Activated CD4-positive, alpha-beta T cell treated with anti-CD3 and anti-CD28 coated beads for 24 hours (primary cell): ENCODE measurements around the gene DMTF1.
"Not testable (repeated sequence)": the region's sequence is repeated elsewhere in the genome, so short reads cannot be mapped to it uniquely, and the experiment has no call there.

ENCODE experiments used
- DNase-seq, 2 donors: peaks; one replicate each; pipeline ENCODE4 v3.0.0-alpha.2; 2020; ENCODE audit warnings: low read depth in 2 of 2

Gene DMTF1

DNA sequence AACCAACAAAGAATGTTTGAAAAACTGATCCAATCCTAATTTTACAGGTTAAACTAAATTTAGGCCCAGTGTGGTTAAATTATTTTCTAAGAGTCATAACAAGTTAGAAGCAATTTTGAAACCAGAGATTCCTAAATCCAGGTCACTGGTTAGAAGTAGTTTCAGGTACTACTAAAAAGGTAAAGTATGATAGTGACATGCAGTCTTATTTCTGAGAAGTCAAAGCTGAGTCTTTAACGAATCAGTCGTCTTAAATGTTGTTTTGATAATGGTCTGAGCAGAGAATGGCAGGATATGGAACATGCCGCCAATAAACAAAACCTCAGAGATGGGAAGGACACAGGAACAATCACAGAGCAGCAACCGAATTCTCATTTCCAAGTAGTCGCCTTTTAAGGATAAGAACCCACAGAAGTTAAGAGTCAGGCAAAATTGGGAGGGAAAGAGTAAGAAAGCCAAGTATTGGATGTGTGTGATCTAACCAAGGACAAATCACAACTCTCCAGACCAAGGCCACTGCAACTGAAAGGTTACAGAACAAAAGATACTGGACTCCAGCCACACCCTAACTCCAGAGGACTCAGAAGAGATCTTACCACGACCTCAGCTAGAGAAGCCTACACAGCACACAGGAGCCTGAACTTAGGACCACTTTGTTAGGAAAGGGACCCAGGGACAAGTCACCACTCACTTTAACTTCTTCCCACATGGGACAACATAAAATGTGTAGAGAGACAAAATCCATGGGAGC is 47.6 kb downstream of the DMTF1 start:
- no peak for DNase-seq

DNA sequence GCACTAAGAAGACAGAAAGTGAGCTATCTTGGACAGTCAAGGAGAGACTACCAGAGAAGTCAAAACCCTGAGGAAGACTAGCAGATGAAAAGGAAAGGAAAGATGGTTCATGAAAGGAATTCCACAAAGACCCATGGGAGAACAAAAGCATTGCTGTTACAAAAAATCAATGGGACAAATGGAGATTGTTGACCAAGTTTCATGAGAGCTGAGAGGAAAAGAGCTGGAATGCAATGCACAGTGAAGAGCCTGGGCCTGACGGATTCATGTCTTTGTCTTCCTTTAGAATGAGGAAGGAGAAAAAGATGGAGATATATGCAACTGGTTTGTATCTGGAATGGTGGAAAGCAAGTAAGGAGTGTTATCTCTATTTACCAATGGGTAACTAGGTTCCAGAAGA is 50.0 kb downstream of the DMTF1 start:
- DNase-seq, result no peak

- no peak for DNase-seq
Observed at GRCh38 chr7:87202705-87203104, 50.5 kb downstream of the DMTF1 start.

DNA sequence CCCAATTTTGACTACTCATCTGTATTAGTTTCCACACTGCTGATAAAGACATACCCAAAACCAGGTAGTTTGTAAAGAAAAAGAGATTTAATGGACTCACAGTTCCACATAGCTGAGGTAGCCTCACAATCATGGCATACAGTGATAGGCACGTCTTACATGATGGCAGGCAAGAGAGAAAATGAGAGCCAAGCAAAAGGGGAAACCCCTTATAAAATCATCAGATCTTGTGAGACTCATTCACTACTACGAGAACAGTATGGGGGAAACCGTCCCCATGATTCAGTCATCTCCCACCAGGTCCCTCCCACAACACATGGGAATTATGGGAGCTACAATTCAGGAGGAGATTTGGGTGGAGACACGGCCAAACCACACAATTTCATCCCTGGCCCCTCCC is 51.7 kb downstream of the DMTF1 start:
- not testable (repeated sequence) for DNase-seq

DNA sequence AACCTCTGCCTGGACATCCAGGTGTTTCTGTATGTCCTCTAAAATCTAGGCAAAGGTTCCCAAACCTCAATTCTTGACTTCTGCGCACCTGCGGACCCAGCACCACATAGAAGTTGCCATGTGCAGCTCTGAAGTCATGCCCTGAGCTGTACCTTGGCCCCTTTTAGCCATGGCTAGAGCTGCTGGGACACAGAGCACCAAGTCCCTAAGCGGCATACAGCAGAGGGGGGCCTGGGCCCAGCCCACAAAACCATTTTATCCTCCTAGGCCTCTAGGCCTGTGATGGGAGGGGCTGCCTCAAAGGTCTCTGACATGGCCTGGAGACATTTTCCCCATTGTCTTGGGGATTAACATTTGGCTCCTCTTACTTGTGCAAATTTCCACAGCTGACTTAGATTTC is 52.7 kb downstream of the DMTF1 start:
- no peak for DNase-seq

DNA sequence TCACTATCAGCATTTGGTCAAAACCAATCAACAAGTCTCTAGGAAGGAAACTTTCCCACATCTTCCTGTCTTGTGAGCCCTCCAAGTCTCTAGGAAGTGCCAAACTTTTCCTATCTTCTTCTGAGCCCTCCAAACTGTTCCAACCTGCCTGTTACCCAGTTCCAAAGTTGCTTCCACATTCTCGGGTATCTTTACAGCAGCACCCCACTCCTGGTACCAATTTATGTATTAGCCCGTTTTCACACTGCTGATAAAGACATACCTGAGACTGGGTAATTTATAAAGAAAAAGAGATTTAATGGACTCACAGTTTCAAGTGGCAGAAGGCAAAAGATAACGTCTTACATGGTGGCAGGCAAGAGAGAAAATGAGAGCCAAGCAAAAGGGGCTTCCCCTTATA is 53.4 kb downstream of the DMTF1 start:
- DNase-seq, result not testable (repeated sequence)

DNA sequence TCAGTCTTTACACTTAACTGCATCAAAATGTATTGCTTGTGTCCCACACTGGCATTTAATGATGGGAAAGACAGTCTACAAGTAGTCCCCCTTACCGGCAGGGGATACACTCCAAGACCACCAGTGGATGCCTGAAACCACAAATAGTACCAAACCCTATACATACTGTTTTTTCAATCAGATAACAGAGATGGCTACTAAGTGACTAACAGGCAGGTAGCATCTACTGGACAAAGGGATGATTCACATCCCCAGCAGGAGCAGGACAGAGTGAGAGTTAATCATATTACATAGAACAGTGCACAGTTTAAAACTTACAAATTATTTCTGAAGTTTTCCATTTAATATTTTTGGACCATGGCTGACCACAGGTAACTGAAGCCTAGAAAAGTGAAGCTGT is 54.1 kb downstream of the DMTF1 start:
- DNase-seq, result no peak

DNA sequence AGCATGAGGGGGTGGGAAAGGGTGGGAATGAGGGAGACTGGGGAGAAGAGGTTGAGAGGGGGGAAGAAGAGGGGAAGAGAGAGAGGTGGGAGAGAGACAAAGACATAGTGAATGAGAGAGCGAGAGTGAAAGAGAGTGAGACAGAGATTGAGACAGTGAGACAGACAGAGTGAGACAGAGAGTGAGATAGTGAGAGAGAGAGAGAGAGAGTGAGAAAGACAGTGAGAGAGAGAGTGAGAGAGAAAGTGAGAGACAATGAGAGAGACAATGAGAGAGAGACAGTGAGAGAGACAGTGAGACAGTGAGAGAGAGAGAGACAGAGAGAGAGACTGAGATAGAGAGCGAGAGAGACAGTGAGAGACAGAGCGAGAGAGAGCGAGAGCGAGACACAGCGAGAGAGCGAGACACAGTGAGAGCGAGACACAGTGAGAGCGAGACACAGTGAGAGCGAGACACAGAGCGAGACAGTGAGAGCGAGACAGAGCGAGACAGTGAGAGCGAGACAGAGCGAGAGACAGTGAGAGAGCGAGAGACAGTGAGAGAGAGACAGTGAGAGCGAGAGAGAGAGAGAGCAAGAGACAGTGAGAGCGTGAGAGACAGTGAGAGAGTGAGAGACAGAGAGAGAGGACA is 57.2 kb downstream of the DMTF1 start:
- no peak for DNase-seq

DNA sequence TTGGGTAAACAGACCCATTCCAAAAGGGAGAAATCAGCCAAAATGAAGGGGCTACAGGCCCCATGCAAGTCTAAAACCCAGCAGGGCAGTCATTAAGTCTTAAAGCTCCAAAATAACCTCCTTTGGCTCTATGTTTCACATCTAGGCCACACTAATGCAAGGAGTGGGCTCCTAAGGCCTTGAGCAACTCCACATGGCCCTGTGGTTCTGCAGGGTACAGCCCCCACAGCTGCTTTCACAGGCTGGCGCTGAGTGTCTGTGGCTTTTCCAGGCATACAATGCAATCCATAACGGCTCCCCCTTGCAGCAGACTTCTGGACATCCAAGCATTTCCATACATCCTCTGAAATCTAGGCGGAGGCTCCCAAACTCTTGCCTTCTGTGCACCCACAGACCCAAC is 58.3 kb downstream of the DMTF1 start:
- no peak for DNase-seq

- DNase-seq, result no peak
Observed at GRCh38 chr7:87212498-87212897, 60.2 kb downstream of the DMTF1 start.

GRCh38 chr7:87213252-87213651 is 61.0 kb downstream of the DMTF1 start:
- DNase-seq, result no peak

DNA sequence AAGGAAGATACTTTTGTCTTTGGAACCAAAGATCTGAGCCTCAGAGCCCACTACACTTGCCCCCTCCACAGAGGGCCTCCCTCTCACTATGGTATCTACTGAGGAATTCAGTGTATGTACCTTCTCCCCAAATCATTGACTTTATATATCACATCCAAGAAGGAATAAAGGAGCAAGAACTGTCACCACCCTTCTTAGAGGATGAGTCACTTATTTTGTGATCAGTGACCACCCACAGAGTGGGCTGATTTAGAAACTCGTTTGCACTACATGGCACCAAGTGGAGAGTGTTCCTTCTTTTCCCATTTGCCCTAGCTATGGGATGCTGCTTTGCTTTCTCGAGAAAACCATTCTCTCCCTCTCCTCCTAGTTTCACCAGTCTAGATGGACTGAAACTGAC is 61.6 kb downstream of the DMTF1 start:
- no peak for DNase-seq

DNA sequence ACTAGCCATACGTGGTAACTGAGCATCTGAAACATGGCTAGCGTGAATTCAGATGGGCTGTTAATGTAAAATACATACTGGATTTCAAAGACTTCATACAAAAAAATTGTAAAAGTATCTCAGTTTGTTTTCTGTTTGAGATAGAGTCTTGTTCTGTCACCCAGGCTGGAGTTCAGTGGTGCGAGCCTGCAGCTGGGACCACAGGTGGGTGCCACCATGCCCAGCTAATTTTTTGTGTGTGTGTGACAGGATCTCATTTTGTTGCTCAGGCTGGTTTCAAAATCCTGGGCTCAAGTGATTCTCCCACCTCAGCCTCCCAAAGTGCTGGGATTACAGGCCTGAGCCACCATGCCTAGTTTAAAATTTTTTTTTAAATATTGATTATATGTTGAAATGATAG is 62.8 kb downstream of the DMTF1 start:
- no peak for DNase-seq

- DNase-seq, result no peak
Observed at GRCh38 chr7:87216701-87217508, 64.7 kb downstream of the DMTF1 start.

DNA sequence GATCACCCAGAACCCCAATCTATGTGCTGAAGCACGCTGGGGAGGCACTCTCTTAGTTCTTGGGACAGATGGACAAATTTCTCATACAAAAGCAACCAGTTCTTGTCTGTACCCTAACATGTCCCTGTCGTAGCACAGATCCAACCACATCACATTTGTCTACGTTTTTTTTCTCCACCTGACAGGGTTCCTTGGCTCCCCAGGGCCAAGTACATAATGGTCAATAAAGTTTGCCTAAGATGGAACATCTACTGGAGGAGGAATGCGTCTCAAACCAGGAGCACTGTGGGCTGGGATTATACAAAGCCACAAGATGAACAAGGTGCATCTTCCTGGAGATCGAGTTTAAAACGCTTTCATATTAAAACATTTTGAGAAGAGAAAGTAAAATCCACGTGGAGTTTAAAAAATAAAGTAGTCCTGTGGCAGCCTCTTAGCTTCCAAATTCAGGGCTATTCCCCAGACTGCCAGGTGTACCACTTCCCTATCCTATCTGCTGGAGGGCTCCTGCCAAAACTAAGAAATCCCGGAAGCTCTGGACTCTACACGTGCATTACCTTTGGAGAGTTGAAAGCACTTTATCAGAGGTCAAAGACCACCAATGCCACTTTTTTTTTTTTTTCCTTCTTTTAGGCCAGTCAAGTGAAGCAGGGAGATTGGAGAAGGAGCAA is 65.9 kb downstream of the DMTF1 start:
- no peak for DNase-seq

DNA sequence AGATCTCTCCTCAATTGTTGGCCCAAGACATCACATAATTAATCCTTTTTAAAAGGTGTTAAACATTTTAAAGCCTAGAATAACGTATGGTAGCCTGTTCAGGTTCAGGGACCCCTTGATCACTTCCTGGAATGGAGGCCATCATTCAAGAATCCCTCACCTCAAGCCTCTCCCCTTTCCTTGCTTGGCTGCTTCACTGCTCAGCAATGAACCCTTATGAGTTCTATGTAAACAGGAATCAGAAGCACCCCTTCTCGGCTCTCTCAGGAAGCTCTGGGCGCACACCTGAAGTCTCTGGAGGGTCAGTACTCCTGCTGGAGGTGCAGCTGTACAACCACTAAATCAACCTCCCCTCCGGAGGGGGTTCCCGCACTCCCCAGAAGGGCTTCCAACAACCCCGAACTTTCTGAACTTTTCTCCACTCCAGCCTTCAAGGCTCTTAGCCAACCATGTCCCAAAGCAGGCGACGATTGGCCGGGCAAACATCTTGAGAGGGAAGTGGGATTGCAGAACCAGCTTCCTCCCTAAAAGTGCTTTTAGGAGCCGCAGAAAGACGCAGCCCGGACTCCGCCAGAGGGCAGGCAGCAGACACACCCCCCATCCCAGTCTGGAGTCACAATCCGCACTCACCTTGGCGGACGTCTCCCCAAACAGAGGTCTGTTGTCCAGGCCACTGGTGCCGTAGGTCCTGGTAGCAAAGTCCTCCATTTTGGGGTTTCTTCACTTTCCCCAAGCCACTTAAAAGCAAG is 66.7 kb downstream of the DMTF1 start:
- peak in 1 of 2 donors; percentile 9 for DNase-seq

- peak; percentile 60 to 71 for DNase-seq
Observed at GRCh38 chr7:87219545-87220025, 67.3 kb downstream of the DMTF1 start, which contains the start of gene TMEM243. Gene TMEM243 (minus strand): TSS chr7:87219732. CDS start chr7:87219503, 229 bp downstream.

GRCh38 chr7:87220026-87220733 is 67.9 kb downstream of the DMTF1 start:
- peak; percentile 69 to 72 for DNase-seq

- no peak for DNase-seq
Observed at GRCh38 chr7:87220734-87221215, 68.5 kb downstream of the DMTF1 start.

DNA sequence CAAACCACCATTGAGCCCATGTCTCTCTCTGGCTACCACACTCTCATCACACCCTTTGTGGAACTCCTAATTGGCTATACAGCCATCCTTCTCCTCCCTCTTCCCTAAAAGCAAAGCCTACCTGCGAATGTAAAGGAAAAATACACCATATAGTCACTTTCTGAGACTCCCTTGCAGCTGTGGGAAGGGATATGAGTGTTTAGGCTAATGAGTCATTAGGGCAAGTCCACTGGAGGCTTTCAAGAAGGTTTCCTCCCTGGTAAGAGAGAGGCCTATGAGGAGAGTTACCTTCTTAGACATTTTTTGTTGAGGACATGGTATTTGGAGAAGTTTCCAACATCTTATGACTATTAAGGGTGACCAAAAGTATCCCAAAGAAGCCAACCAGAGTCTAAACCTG is 71.4 kb downstream of the DMTF1 start:
- no peak for DNase-seq
